K562 (cell line): ENCODE measurements around the gene ZFP36.

Source experiments
- CTCF ChIP-seq, 3 experiments: IDR thresholded peaks in 2 of 3; conservative IDR thresholded peaks in 1 of 3; 2 replicates each; pipeline ENCODE4 v1.5.1; 2011 to 2012; ENCODE audit warnings: low read length in 3 of 3, mild to moderate bottlenecking in 3 of 3, control low read depth in 2 of 3, improper control_type of control experiment in 1 of 3, inconsistent platforms in 1 of 3, low read depth in 1 of 3, mixed read lengths in 1 of 3, moderate library complexity in 1 of 3; ENCODE audit not compliant: insufficient read depth in 2 of 3
- CXXC5 ChIP-seq: fragments of 250-450 bp; sonication (Bioruptor Pico); IDR thresholded peaks from 2 replicates; pipeline ENCODE4 v1.8.0; 2022; ENCODE audit warnings: inconsistent platforms, mild to moderate bottlenecking, moderate library complexity
- E2F5 ChIP-seq: sonication (generic); formaldehyde crosslinking; IDR thresholded peaks from 2 replicates; pipeline ENCODE4 v1.8.0; 2022; ENCODE audit warnings: mild to moderate bottlenecking, missing genetic modification reagents
- JUNB ChIP-seq: fragments of 450-650 bp; formaldehyde crosslinking; conservative IDR thresholded peaks from 2 replicates; pipeline ENCODE4 v1.4.0; 2020; ENCODE audit warnings: mild to moderate bottlenecking
- L3MBTL2 ChIP-seq: fragments of 450-650 bp; IDR thresholded peaks from 2 replicates; pipeline ENCODE4 v1.6.1; 2016; ENCODE audit warnings: mild to moderate bottlenecking, moderate library complexity
- PML ChIP-seq: IDR thresholded peaks from 2 replicates; pipeline ENCODE4 v1.6.1; 2012; ENCODE audit warnings: low read length, inconsistent platforms
- SMC3 ChIP-seq: conservative IDR thresholded peaks from 2 replicates; pipeline ENCODE4 v1.6.1; 2011; ENCODE audit warnings: low read depth, low read length, improper control_type of control experiment; ENCODE audit not compliant: insufficient read depth
- TAF1 ChIP-seq: IDR thresholded peaks from 2 replicates; pipeline ENCODE4 v1.6.1; 2011; ENCODE audit warnings: mild to moderate bottlenecking, low read length, moderate library complexity; ENCODE audit not compliant: insufficient read depth, control insufficient read depth, severe bottlenecking; ENCODE audit errors: extremely low read depth
- TCF7L2 ChIP-seq: fragments of 150-350 bp; IDR thresholded peaks from 2 replicates; pipeline ENCODE4 v1.6.1; 2016; ENCODE audit warnings: low read depth, mild to moderate bottlenecking, low read length, moderate library complexity
- ZNF121 ChIP-seq: sonication (generic); formaldehyde crosslinking; conservative IDR thresholded peaks from 2 replicates; pipeline ENCODE4 v1.8.0; 2022; ENCODE audit warnings: missing genetic modification reagents
- ZNF232 ChIP-seq: sonication (generic); formaldehyde crosslinking; IDR thresholded peaks from 2 replicates; pipeline ENCODE4 v1.8.0; 2022; ENCODE audit warnings: mild to moderate bottlenecking, missing genetic modification reagents
- TF ChIP-seq, protein P1 (sequence below): sonication (generic); formaldehyde crosslinking; IDR thresholded peaks from 2 replicates; pipeline ENCODE4 v1.8.1; 2023; ENCODE audit warnings: mild to moderate bottlenecking, missing genetic modification reagents

DNA sequence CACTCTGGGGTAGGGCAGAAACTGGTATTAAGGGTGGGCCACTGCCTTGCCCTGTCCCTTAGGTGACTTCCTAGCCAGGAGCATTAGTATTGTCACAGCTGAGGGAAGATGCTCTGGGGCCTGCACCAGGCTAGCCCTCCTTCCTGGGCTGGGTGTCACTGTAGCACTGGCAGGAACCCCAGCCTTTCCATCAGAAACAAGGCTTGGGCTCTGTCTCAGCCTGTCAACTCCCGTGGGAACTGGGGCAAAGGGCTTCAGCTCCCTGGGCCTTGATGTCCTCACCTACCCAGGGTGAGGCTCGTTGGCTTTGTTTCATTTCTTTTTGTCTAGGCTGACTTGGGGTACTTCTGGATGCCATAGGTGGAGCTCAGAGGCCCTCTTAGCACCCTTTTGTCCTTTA lies 33.7 kb upstream of the ZFP36 start:
- TF ChIP-seq E2F5 (CRISPR knock-in tag), result no peak
- TF ChIP-seq CXXC5 (CRISPR knock-in tag), result no peak
- no peak for TF ChIP-seq TAF1
- TF ChIP-seq ZNF121, result no peak
- no peak for TF ChIP-seq SMC3
- TF ChIP-seq, protein P1, sequence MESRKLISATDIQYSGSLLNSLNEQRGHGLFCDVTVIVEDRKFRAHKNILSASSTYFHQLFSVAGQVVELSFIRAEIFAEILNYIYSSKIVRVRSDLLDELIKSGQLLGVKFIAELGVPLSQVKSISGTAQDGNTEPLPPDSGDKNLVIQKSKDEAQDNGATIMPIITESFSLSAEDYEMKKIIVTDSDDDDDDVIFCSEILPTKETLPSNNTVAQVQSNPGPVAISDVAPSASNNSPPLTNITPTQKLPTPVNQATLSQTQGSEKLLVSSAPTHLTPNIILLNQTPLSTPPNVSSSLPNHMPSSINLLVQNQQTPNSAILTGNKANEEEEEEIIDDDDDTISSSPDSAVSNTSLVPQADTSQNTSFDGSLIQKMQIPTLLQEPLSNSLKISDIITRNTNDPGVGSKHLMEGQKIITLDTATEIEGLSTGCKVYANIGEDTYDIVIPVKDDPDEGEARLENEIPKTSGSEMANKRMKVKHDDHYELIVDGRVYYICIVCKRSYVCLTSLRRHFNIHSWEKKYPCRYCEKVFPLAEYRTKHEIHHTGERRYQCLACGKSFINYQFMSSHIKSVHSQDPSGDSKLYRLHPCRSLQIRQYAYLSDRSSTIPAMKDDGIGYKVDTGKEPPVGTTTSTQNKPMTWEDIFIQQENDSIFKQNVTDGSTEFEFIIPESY (CRISPR knock-in tag), result no peak
- TF ChIP-seq TCF7L2, result no peak
- no peak for TF ChIP-seq CTCF (IDR thresholded peaks at IDR 0.05 in 2 of 3, conservative IDR thresholded peaks at IDR 0.05 in 1 of 3; ENCODE audit: insufficient read depth in 2 of 3, low read depth in 1 of 3, low read length in 3 of 3)
- TF ChIP-seq PML, result no peak
- TF ChIP-seq JUNB, result no peak
- no peak for TF ChIP-seq ZNF232 (CRISPR knock-in tag)
- no peak for TF ChIP-seq L3MBTL2
